B cell (primary cell): Measurements from ENCODE around the gene SLC6A18.

Source experiments
- EZH2 ChIP-seq: IDR thresholded peaks from 2 replicates; pipeline ENCODE4 v1.6.1; 2012; ENCODE audit warnings: borderline replicate concordance, low read depth, mild to moderate bottlenecking, moderate library complexity, low read length; ENCODE audit not compliant: insufficient read depth, poor library complexity, severe bottlenecking
- TF ChIP-seq, protein P1 (sequence below): fragments of 200-600 bp; IDR thresholded peaks from one replicate; pipeline ENCODE4 v1.8.0; 2022; ENCODE audit warnings: antibody characterized with exemption, mild to moderate bottlenecking

DNA sequence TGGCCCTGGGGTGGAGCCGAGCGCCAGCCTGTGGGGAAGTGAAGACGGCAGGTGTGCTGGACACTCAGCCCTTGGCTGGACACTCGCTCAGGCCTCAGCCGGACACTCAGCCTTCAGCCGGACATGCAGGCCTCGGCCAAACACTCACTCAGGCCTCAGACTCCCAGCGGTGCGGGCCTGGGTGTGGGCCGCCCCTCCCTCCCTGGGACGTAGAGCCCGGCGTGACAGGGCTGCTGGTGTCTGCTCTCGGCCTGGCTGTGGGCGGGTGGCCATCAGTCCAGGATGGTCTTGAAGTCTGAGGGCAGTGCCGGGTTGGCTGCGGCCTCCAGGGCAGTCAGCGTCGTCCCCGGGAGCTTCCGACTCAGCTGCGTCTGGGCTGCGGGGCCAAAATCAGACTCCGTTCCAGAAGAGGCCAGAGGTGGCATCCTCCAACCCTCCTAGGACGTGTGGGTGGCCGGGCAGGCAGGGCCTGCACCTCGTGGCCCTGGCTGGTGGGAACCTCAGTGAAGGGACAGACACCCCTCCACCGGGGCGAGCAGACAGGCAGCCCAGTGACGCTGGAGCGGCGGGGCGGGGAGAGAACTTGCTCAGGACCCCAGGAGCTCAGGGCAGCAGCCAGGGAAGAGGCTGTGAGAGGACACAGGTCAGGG lies 28.4 kb downstream of the SLC6A18 start:
- TF ChIP-seq, protein P1, sequence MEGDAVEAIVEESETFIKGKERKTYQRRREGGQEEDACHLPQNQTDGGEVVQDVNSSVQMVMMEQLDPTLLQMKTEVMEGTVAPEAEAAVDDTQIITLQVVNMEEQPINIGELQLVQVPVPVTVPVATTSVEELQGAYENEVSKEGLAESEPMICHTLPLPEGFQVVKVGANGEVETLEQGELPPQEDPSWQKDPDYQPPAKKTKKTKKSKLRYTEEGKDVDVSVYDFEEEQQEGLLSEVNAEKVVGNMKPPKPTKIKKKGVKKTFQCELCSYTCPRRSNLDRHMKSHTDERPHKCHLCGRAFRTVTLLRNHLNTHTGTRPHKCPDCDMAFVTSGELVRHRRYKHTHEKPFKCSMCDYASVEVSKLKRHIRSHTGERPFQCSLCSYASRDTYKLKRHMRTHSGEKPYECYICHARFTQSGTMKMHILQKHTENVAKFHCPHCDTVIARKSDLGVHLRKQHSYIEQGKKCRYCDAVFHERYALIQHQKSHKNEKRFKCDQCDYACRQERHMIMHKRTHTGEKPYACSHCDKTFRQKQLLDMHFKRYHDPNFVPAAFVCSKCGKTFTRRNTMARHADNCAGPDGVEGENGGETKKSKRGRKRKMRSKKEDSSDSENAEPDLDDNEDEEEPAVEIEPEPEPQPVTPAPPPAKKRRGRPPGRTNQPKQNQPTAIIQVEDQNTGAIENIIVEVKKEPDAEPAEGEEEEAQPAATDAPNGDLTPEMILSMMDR: no peak
- no peak for TF ChIP-seq EZH2
